ENCODE data around the gene SH3BP5.

DNA sequence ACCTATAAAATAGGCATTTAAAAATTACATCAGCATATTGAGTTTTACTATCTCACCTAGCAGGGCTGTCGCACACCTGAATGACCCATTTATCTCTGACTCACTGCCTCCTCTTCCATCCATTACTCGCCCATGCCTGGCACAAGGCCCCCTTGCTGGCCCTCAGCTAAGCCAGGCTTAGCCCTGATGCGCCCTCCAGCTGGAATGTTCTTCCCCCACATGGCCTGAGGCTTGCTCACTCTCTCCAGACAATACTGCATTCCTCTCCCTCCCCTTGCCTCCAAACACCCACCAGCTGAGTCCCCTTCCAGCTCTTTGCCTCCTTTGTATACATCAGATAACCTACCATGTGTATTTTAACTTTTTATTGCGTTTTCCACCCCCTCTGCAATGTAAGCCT, 7.2 kb downstream of the SH3BP5 start:
- TF ChIP-seq CTCF (IDR thresholded peaks at IDR 0.05) (no peak), POLR2A (IDR thresholded peaks at IDR 0.05) (no peak)
